Kidney (tissue), 14 donors: ENCODE data around the gene TENM4. TPM values are rescaled to one million over a fixed set of nuclear protein-coding genes. Genes with fewer than 3 reads are reported as not detected.

Source experiments
- DNase-seq, 5 donors: peaks; one replicate each; pipeline ENCODE4 v3.0.0-alpha.2; 2013 to 2020
- FAIRE-seq: peaks from 2 replicates; lab custom pipeline; 2012; peaks lifted over from hg19 to GRCh38; lab: Jason Lieb, UNC
- H3K27ac ChIP-seq, 2 donors: one replicate each; pipeline ENCODE4 v1.7.0; 2013; ENCODE audit warnings: low read depth in 2 of 2, low read length in 2 of 2, inconsistent platforms in 1 of 2
- H3K27me3 ChIP-seq: one replicate; pipeline ENCODE4 v1.7.1; 2013; ENCODE audit warnings: low read length, inconsistent platforms; ENCODE audit not compliant: control insufficient read depth, insufficient read depth
- H3K36me3 ChIP-seq, 3 donors: one replicate each; pipeline versions ENCODE4 v1.7.0 to v1.7.1; 2013; ENCODE audit warnings: low read length in 3 of 3, control low read depth in 1 of 3, inconsistent platforms in 1 of 3; ENCODE audit not compliant: insufficient read depth in 3 of 3, control insufficient read depth in 2 of 3
- H3K4me1 ChIP-seq, 3 donors: one replicate each; pipeline versions ENCODE4 v1.7.0 to v1.7.1; 2013; ENCODE audit warnings: low read length in 3 of 3, inconsistent platforms in 1 of 3, low read depth in 1 of 3; ENCODE audit not compliant: control insufficient read depth in 2 of 3, insufficient read depth in 2 of 3
- H3K4me3 ChIP-seq, 3 donors: one replicate each; pipeline versions ENCODE4 v1.7.0 to v1.8.1; 2013; ENCODE audit warnings: low read length in 3 of 3, control low read depth in 1 of 3, inconsistent platforms in 1 of 3
- H3K9ac ChIP-seq, 3 donors: one replicate each; pipeline versions ENCODE4 v1.7.0 to v1.7.1; 2013; ENCODE audit warnings: low read length in 3 of 3, control low read depth in 1 of 3, inconsistent platforms in 1 of 3
- H3K9me3 ChIP-seq, 3 donors: one replicate each; pipeline versions ENCODE4 v1.7.0 to v1.7.1; 2013; ENCODE audit warnings: low read length in 3 of 3, control low read depth in 1 of 3, inconsistent platforms in 1 of 3; ENCODE audit not compliant: control insufficient read depth in 2 of 3, insufficient read depth in 1 of 3
- intact Hi-C: fragments of 100-400 bp; cut with DNase I; formaldehyde crosslinking; loops from one replicate; pipeline ENCODE4 v1.11.1; 2022
- polyA plus RNA-seq: library from polyadenylated mRNA; stranded (reverse); fragments of 350-450 nt; fragmentation: Illumina TruSeq; extraction: RNeasy Lipid Tissue Mini Kit (QIAGEN cat#74804); gene quantifications from one replicate; pipeline ENCODE4 v1.2.3, GENCODE V29; 2014; ENCODE audit warnings: low read depth, low replicate concordance; ENCODE audit not compliant: insufficient read depth
- total RNA-seq: library from RNA; stranded (reverse); fragmentation: NEBNext Ultra II Directional; extraction: Animal tissue kit (Norgen Biotek cat#: 25700); gene quantifications from one replicate; pipeline ENCODE4 v1.2.1, GENCODE V29; 2021
- TF ChIP-seq, protein P1 (sequence below): IDR thresholded peaks from 3 replicates; pipeline ENCODE4 v1.5.1; 2012; ENCODE audit warnings: mild to moderate bottlenecking, moderate library complexity, borderline replicate concordance; ENCODE audit not compliant: insufficient read depth; ENCODE audit errors: extremely low read depth
- donor health status: control.
- donor health status: control.
- donor health status: control.
- donor health status: control.
- donor health status: control.
- donor health status: DM: yes; HTN: yes; CAD: no.
- donor health status: Normal renal cell carcinoma (clear cell type).

TENM4 gene
- total and polyA plus RNA-seq, 2 donors from 2014 or later: 0.34 to 31.0 TPM

DNA sequence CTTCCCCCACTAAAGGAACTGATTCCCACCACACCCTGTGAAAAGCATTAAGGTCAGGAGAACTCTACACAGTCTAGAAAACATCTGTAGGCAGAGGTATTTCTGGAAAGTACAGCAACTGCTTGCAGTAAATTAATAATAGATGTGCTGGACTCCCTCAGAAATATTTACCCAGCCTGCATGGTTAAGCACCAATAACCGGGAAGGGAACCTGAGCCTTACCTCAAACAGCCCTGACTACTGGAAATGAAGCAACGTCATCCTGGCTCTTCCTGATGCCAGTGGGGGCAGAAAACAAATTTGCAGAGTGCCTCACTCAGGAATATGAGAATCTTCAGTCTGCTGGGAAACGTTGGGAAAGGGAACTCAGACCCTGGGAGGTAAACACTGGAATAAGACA is 318.1 kb downstream of the TENM4 start:
- H3K4me3 ChIP-seq: no peak overlapping the region
- H3K27ac ChIP-seq: no peak overlapping the region
- no peaks in the 10 kb centered on the region for H3K27me3 ChIP-seq
- no peaks in the 10 kb centered on the region for H3K36me3 ChIP-seq
- no peaks in the 10 kb centered on the region for H3K4me1 ChIP-seq
- intact Hi-C loops: no loop called here
- H3K9me3 ChIP-seq: peaks cover 0 to 7% (median 0%) of the 10 kb centered on the region in 3 donors
- TF ChIP-seq, protein P1, sequence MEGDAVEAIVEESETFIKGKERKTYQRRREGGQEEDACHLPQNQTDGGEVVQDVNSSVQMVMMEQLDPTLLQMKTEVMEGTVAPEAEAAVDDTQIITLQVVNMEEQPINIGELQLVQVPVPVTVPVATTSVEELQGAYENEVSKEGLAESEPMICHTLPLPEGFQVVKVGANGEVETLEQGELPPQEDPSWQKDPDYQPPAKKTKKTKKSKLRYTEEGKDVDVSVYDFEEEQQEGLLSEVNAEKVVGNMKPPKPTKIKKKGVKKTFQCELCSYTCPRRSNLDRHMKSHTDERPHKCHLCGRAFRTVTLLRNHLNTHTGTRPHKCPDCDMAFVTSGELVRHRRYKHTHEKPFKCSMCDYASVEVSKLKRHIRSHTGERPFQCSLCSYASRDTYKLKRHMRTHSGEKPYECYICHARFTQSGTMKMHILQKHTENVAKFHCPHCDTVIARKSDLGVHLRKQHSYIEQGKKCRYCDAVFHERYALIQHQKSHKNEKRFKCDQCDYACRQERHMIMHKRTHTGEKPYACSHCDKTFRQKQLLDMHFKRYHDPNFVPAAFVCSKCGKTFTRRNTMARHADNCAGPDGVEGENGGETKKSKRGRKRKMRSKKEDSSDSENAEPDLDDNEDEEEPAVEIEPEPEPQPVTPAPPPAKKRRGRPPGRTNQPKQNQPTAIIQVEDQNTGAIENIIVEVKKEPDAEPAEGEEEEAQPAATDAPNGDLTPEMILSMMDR: no peak
- no peak overlapping the region for H3K9ac ChIP-seq
- DNase-seq: no peak
- no peak for FAIRE-seq

DNA sequence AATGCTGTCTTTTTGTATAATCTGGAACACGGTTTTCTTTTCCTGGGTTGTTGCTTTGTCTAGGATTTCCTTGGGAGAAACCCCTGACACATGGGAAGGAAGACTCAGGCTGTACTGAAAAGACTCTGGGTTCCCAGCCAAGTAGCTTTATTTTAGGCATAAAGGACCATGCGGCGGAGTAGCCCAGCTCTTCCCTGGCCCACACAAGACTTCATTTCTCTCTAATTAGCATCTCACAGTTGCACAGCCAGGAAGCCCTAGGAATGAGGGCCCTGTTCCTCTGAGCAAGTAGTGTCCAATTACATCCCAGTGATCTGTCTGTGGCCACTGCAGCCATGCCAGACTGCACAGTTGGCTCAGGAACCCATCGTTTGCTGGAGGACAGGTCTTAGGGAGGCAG is 319.5 kb downstream of the TENM4 start:
- H3K9ac ChIP-seq: no peak overlapping the region
- DNase-seq (peak in 2 of 5 donors; percentile 27 to 45), FAIRE-seq (no peak)
- H3K9me3 ChIP-seq: peaks cover 0 to 4% (median 0%) of the 10 kb centered on the region in 3 donors
- intact Hi-C loops: no loop called here
- H3K4me3 ChIP-seq: no peak overlapping the region
- H3K27ac ChIP-seq: no peak overlapping the region
- H3K27me3 ChIP-seq: no peaks in the 10 kb centered on the region
- TF ChIP-seq, protein P1: no peak
- no peaks in the 10 kb centered on the region for H3K4me1 ChIP-seq
- H3K36me3 ChIP-seq: no peaks in the 10 kb centered on the region

DNA sequence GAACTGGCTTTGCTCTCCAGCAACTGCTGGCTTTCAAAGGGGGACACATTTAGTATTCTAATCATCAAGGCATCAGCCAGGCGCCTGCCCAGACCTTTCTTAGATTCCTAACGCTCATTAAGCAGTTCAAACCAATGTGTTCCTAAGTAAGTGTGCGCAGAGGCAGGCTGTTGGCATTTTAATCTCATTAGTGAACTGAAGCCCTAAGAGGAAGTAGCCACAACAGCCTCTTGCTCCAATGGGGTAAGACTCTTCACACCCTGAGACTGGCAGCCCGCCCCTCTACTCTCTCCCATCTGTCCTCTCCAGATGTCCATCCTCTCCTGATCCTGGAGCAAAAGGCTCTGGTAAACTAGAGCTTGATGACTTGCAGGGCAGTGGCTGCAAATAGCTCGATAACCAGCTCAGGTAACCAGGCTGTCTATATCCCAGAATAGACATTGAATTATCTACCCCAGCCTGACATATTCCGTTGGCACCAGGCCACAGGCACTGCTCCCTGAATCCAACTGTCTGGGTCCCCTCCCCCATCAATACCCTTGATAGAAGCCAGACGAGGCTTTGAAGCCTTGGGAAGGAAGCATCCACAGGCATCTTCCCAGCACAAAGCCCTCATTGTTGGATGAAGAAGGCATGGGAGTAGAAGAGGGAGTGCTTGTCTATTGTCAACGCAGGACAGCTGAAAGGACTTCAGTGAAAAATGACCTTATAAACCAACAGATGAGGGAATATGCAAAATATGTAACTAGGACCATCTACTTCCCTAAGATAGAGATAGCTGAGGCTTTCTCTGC is 321.1 kb downstream of the TENM4 start:
- no peak overlapping the region for H3K9ac ChIP-seq
- no peak overlapping the region for H3K4me3 ChIP-seq
- no peaks in the 10 kb centered on the region for H3K9me3 ChIP-seq
- no peak overlapping the region for H3K27ac ChIP-seq
- intact Hi-C loops: no loop called here
- DNase-seq (no peak), FAIRE-seq (no peak)
- TF ChIP-seq, protein P1: no peak
- no peaks in the 10 kb centered on the region for H3K27me3 ChIP-seq
- no peaks in the 10 kb centered on the region for H3K36me3 ChIP-seq
- no peaks in the 10 kb centered on the region for H3K4me1 ChIP-seq

DNA sequence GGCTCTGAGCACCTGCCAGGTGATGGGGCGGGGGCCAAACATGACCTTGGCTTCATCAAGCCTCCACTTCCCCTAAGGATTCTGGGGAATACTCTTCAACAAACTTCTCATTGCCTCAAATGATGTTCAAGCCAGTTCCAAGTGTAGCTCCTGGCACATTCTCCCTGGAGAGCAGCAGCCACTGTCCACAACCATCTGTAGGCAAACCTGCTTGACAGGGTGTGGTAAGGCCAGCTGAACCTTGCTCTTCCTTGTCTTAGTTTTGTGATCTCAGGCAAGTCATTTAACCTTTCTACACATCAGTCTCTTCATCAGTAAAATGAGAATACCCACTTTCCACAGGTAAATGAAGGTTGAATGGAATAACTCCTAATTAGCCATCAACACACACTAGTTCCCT is 323.3 kb downstream of the TENM4 start:
- Histone ChIP-seq H3K27ac (no peak overlapping the region), H3K27me3 (no peaks in the 10 kb centered on the region), H3K9ac (no peak overlapping the region), H3K4me3 (no peak overlapping the region), H3K36me3 (no peaks in the 10 kb centered on the region), H3K4me1 (peaks cover 0 to 6% (median 0%) of the 10 kb centered on the region in 3 donors), H3K9me3 (no peaks in the 10 kb centered on the region)
- TF ChIP-seq, protein P1: no peak
- DNase-seq: no peak
- FAIRE-seq: no peak
- intact Hi-C loops: no loop called here
